ENCODE measurements around the gene NGEF. TPM values are rescaled to one million over a fixed set of nuclear protein-coding genes. Genes with fewer than 3 reads are reported as not detected.

NGEF gene
- total and polyA plus RNA-seq, 8 donors, result 3.3 to 7.1 (median 5.4) TPM

DNA sequence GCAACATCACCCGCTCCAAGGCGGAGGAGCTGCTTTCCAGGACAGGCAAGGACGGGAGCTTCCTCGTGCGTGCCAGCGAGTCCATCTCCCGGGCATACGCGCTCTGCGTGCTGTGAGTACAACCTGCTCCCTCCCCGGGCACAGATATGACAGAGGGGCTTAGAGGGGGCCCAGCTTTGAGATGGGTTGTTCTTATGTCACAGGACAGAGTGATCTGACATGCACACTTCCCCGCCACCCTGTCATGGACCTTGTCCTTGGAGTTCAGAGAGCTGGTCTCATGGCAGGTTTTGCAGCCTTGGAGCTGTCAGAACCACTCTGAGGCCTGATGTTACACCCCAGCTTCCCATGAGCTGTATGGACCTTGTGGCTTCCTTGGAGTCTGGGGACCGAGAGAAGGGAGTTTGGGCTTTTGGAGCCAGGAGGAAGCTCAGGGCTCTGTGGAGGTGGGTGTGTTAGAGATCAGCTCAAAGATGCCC lies 47.5 kb upstream of the NGEF start:
- Histone ChIP-seq H3K4me1 (no peaks in the 10 kb centered on the region), H3K4me3 (peak overlapping the region in 1 of 4 donors; percentile 41), H3K27me3 (no peaks in the 10 kb centered on the region), H3K9me3 (no peaks in the 10 kb centered on the region), H3K36me3 (no peaks in the 10 kb centered on the region), H3K27ac (peak overlapping the region in 2 of 4 donors; percentile 55 to 58)
- FAIRE-seq (no peak), DNase-seq (peak in 1 of 6 donors; percentile 53), ATAC-seq (no peak)
- intact Hi-C loops (cut with DNase I), result no loop called here
- TF ChIP-seq, protein P1, sequence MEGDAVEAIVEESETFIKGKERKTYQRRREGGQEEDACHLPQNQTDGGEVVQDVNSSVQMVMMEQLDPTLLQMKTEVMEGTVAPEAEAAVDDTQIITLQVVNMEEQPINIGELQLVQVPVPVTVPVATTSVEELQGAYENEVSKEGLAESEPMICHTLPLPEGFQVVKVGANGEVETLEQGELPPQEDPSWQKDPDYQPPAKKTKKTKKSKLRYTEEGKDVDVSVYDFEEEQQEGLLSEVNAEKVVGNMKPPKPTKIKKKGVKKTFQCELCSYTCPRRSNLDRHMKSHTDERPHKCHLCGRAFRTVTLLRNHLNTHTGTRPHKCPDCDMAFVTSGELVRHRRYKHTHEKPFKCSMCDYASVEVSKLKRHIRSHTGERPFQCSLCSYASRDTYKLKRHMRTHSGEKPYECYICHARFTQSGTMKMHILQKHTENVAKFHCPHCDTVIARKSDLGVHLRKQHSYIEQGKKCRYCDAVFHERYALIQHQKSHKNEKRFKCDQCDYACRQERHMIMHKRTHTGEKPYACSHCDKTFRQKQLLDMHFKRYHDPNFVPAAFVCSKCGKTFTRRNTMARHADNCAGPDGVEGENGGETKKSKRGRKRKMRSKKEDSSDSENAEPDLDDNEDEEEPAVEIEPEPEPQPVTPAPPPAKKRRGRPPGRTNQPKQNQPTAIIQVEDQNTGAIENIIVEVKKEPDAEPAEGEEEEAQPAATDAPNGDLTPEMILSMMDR (IDR thresholded peaks at IDR 0.05), result no peak
- WGBS, 2 donors, result 79 to 85% methylated on average over 13 of the region's 13 CpGs

- peak within 1 kb of the TSS in 1 of 4 donors; percentile 41 for H3K4me3 ChIP-seq
- ATAC-seq (peak in 3 of 4 donors; percentile 56 to 67 (median 59)), DNase-seq (peak in 2 of 6 donors; percentile 53), FAIRE-seq (no peak)
- no peaks in the 10 kb centered on the region for H3K36me3 ChIP-seq
- 59 to 65% methylated on average over 26 of the region's 26 CpGs for WGBS, 2 donors
- intact Hi-C loops (cut with DNase I), result no loop called here
- no peaks in the 10 kb centered on the region for H3K9me3 ChIP-seq
- TF ChIP-seq, protein P1 (IDR thresholded peaks at IDR 0.05), result no peak
- H3K27ac ChIP-seq, result peak within 1 kb of the TSS in 3 of 4 donors; percentile 2 to 58 (median 55)
- no peaks in the 10 kb centered on the region for H3K27me3 ChIP-seq
- H3K4me1 ChIP-seq, result no peaks in the 10 kb centered on the region
Observed at GRCh38 chr2:233059797-233060500, 46.9 kb upstream of the NGEF start, which contains the start of gene INPP5D. Gene INPP5D, plus strand, starts transcription at chr2:233060342. Its CDS starts 137 bp downstream, at chr2:233060479.

- 58 to 61% methylated on average over 5 to 7 of the region's 7 CpGs for WGBS, 2 donors
- Histone ChIP-seq H3K4me1 (no peaks in the 10 kb centered on the region), H3K27me3 (no peaks in the 10 kb centered on the region), H3K9me3 (no peaks in the 10 kb centered on the region), H3K27ac (peak overlapping the region in 2 of 4 donors; percentile 55 to 58), H3K36me3 (no peaks in the 10 kb centered on the region), H3K4me3 (no peak overlapping the region)
- ATAC-seq, result no peak
- no peak for DNase-seq
- intact Hi-C loops (cut with DNase I), result no loop called here
- TF ChIP-seq, protein P1 (IDR thresholded peaks at IDR 0.05), result no peak
- no peak for FAIRE-seq
Observed at GRCh38 chr2:233059547-233059796, 46.4 kb upstream of the NGEF start.

- 84 to 90% methylated on average over 24 of the region's 24 CpGs for WGBS, 2 donors
- TF ChIP-seq, protein P1 (IDR thresholded peaks at IDR 0.05), result no peak
- no peak for ATAC-seq
- no peaks in the 10 kb centered on the region for H3K36me3 ChIP-seq
- no peak for FAIRE-seq
- no peaks in the 10 kb centered on the region for H3K9me3 ChIP-seq
- DNase-seq, result peak in 1 of 6 donors; percentile 49
- no peaks in the 10 kb centered on the region for H3K27me3 ChIP-seq
- no peaks in the 10 kb centered on the region for H3K4me1 ChIP-seq
- intact Hi-C loops (cut with DNase I), result no loop called here
- H3K27ac ChIP-seq, result peak overlapping the region in 1 of 4 donors; percentile 58
- no peak overlapping the region for H3K4me3 ChIP-seq
Observed at GRCh38 chr2:233058717-233059546, 45.9 kb upstream of the NGEF start.
